Gastrocnemius medialis (tissue), 4 donors: ENCODE measurements around the gene CPLX1.

Experiments
- POLR2A ChIP-seq, 2 donors: fragments of 450-650 bp; IDR thresholded peaks; one replicate each; pipeline ENCODE4 v1.6.1; 2017; ENCODE audit warnings: antibody characterized with exemption in 2 of 2, mild to moderate bottlenecking in 2 of 2, moderate library complexity in 2 of 2
- TF ChIP-seq, protein P1 (sequence below), 5 experiments: fragments of 450-650 bp in 3 of 5; fragments of 200-600 bp in 2 of 5; sonication (generic) in 2 of 5; IDR thresholded peaks in 4 of 5; conservative IDR thresholded peaks in 1 of 5; 1 replicate in 4 of 5; 2 replicates in 1 of 5; pipeline ENCODE4 v1.5.1; 2016 to 2019; ENCODE audit warnings: antibody characterized with exemption in 5 of 5, mild to moderate bottlenecking in 3 of 5, moderate library complexity in 3 of 5

DNA sequence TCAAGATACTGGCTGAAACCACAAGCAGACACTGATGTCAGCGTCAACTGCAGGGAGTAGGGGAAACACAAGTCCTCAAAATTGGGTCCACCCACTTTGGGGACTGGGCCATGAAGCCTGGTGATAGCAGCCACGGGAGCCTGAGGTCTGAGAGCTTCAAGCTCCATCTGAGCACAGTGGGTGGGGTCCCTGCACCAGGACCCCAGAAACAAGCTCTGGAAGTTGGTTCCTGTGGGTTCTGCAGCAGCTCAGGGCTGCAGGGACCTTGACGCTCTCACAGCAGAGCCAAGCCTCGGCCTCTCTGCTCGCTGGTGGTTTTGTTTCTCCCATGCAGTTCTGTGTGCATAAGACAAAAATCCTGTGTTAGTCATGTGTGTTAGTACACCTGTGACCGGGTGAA, 54.5 kb downstream of the CPLX1 start:
- TF ChIP-seq, protein P1, sequence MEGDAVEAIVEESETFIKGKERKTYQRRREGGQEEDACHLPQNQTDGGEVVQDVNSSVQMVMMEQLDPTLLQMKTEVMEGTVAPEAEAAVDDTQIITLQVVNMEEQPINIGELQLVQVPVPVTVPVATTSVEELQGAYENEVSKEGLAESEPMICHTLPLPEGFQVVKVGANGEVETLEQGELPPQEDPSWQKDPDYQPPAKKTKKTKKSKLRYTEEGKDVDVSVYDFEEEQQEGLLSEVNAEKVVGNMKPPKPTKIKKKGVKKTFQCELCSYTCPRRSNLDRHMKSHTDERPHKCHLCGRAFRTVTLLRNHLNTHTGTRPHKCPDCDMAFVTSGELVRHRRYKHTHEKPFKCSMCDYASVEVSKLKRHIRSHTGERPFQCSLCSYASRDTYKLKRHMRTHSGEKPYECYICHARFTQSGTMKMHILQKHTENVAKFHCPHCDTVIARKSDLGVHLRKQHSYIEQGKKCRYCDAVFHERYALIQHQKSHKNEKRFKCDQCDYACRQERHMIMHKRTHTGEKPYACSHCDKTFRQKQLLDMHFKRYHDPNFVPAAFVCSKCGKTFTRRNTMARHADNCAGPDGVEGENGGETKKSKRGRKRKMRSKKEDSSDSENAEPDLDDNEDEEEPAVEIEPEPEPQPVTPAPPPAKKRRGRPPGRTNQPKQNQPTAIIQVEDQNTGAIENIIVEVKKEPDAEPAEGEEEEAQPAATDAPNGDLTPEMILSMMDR (IDR thresholded peaks at IDR 0.05 in 4 of 5, conservative IDR thresholded peaks at IDR 0.05 in 1 of 5) = no peak
- TF ChIP-seq POLR2A (IDR thresholded peaks at IDR 0.05) = no peak
